ENCODE data around the gene GBX1.

The GBX1 gene

DNA sequence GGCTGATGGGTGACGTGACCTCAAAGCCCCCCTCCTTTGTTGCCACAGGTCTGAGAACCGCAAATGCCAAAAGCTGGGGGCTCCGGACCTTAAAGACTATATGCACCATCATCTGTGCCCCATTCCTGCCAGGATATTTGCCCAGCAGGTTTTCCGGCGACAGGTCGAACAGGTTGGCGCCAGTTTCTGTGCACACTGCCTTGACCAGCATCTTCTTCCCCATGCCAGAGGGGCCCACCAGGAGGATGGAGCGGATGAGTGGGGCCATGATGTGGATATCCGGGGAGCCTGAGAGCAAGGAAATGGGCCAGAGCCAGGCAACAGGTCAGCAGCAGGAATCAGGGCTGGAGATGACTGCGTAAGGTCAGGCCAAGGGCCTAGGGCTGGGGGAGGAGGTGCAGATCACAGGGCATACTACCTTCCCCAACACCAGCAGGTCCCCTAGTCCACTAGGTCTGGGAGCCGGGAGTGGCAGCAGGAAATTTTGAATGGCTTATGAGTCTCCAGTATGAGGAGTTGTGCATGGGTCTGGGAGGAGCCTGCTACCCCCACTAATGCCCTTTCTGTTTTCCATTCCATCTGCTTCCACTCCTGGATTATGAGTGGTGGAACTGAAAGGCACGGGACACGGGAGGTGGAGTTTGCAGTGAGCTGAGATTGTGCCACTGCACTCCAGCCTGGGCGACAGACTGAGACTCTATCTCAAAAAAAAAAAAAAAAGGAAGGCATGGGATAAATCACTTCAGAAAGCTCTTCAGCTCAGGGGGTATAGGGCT is 25.9 kb upstream of the GBX1 start:
- no peak for FAIRE-seq

DNA sequence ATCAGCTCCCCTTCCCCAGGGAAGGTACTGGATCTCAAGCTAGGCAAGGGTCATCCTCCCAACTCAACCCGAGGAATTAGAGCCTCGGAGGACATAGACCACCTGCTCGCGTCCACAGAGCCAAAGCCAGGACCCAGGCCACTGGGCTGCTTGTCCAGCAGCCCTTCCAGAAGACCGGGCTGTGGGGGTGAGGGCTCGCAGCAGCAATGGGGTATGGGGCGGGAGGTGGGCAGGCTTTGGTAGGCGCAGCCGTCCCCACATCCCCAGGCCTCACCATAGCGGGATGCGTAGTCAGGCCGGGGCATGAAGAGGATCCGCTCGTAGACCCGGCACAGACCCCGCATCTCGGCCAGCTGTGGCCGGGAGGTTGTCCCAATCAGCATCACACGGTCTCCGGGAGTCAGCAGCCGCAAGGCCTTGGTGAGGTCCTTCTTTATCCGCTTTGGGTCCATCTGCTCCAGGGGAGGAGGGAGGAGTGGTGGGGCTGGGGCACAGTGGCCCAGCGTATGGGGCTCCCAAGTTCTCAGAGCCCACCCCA is 24.6 kb upstream of the GBX1 start:
- no peak for FAIRE-seq

- no peak for FAIRE-seq
Measured at GRCh38 chr7:151191544-151191943, 24.1 kb upstream of the GBX1 start.

DNA sequence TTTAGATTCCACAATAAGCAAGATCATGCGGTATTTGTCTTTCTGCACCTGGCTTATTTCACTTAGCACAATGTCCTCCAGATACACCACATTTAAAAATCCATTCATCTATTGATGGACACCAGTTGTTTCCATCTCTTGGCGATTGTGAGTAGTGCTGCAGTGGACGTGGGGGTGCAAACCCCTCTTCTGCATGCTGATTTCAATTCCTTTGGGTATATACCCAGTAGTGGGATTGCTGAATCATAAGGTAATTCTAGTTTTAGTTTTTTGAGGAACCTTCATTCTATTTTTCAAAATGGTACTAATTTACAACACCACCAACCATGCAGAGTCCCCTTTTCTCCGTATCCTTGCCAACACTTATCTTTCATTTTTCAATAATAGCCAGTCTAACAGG is 21.5 kb upstream of the GBX1 start:
- FAIRE-seq = no peak

DNA sequence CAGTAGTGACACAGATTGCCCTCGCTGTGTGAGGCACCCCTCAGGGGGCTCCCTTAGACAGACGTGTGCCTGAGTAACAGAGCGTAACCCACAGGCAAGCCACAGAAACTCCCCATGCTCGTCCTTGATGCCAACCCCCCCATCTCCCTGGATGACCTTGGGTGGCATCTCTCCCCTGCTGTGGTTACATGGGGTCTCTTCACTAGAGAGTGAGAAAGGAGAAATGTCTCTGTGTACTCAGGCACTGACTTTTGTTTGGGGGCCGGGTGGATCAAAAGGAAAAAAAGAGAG is 20.7 kb upstream of the GBX1 start:
- no peak for FAIRE-seq

- FAIRE-seq = no peak
Measured at GRCh38 chr7:151187409-151188251, 20.1 kb upstream of the GBX1 start.

GRCh38 chr7:151186640-151187408 is 19.3 kb upstream of the GBX1 start, which contains the start of gene ASB10:
ASB10 (minus strand) TSS chr7:151187250; CDS start chr7:151187130, 120 bp downstream.
- no peak for FAIRE-seq

DNA sequence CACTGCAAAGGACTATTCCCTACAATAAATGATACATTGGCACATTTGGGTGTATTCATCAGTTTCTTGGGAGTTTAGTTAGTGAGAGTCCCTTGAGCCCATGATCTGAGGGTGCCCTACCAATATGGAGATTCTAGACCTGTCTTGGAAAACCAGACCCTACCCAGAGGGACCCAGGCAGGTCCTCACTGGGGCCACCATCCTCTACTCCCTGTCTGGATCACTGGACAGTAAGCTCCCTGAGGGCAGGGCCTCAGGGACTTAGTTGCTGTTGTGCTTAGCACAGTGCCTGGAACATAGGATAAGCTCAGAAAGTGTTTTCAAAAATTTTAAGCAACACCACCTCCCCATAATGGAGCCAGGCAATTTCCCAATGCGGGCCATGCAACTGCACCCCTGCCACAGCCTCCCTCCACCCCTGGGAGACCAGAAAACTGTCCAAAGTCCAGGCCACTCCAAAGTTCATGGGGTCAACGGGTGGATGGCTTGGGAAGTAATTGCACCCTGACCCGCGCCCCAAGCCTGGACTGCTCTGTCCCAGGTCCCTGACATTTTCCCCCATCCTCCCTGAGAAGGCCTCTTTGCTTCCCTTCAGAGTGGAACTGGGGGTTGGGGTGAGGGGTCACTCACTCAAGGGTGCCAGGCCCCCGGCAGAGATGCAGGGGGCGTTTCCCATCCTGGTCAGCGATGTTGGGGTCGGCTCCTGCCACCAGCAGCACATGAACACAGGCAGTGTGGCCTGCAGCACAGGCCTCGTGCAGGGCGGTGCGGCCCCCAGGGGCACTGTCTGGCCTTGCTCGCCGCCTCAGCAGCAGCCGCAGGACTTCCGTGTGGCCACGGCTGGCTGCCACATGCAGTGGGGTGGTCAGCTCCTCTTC is 18.5 kb upstream of the GBX1 start:
- FAIRE-seq = no peak

DNA sequence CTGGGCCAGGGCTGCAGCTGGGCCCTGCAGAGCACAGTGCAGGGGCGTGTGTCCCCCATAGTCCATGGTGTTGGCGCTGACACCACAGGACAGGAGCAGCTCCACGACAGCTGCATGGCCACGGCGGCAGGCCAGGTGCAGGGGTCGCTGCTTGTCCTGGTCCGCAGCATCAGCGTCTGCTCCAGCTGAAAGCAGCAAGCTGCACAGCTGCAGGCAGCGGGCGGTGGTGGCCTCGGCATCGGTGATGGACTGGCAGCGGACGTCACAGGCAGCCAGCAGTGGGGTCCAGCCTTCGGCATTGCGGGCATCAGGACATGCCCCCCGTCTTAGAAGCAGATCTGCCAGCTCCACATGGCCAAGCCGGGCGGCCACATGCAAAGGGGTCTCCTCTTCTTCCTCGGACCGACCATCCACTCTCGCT is 13.5 kb upstream of the GBX1 start:
- no peak for FAIRE-seq

GRCh38 chr7:151179946-151180345 is 12.5 kb upstream of the GBX1 start:
- FAIRE-seq = no peak

DNA sequence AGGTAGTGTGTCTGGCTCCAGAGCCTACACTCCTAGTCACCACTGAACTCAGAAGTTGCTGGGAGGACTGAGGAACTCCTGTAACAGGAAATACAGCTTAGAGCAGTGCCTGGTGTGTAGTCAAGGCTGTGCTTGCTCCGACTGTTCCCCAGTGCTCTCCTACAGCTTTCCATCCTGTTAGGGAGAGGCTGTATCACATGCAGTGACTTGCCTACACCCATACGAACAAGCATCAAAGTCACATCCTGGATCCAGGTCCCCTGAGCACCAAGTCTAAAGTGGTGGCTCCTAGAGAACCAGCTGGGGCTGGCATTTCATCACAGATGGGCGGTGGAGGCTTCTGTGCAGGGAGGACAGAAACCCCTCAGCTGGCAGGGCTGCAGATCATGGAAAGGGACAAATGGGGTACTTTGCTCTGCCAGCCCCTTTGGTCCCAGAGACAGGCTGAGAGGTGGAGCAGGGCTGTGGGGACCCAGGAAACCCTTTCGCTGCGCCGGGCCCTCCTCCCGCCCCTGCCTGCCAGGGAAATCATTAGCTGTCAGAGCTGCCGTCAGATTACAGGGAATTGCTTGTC is 11.9 kb upstream of the GBX1 start:
- no peak for FAIRE-seq

DNA sequence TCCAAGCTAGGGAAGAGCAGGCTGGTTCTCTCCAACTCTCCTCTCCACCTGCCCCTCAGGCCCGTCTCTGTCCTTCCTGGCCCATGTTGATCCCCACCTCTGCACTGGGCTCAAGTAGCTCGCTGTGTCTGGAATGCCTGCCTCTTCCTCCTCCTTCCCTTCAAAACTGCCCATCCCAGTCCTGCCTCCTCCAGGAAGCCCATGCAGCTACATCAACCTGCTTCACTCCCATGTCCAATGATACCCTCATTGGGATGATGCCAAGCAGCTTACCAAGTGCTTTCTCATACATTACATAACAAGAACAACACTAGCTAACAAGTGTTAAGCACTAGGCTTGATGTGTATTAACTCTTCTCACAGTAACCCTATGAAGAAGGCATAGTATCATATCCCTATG is 11.3 kb upstream of the GBX1 start:
- FAIRE-seq = no peak

DNA sequence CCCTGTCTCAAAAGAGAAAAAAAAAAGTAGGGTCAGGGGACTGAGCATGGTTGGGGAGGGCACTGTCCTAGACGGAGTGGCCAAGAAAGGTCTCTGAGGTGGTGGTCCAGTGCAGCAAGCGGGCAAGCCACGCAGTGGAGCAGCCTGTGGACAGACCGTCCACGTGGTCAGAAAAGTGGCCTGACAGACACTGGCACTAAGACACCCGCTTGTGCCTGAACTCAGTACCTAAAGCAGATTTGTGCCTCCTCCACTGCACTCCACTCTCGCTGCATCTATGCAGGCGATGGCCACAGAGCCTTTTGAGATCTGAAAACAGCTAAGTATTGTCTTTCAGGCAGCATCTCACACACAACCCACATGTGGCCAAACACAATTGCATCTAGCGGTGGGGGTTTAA is 10.7 kb upstream of the GBX1 start:
- FAIRE-seq = no peak

- no peak for FAIRE-seq
Measured at GRCh38 chr7:151177310-151177709, 9.8 kb upstream of the GBX1 start.

GRCh38 chr7:151176401-151176800 is 8.9 kb upstream of the GBX1 start:
- no peak for FAIRE-seq

DNA sequence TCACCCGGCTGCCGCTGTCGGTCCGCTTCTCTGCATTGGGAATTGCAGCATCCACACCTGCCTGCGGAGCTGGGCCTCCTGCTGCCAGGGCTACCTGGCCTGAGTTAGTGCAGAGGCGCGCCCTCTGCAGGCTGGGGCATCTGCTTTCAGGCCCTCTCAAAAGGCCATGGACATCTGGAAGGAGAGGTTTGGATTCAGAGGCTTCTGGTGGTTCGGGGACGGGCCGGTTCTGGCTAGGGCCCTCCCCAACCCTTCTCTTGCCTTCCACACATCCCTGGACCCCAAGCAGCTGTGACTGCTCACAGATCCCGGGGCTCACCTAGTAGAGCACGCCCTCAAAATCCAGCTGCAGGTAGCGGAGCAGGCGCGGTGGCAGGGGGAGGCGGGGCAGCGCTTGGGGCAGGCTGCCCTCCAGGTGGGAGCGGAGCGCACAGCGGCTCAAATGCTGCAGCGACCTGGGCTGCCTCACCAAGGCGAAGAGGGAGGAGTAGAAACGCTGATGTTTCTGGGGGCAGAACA is 8.4 kb upstream of the GBX1 start:
- no peak for FAIRE-seq

DNA sequence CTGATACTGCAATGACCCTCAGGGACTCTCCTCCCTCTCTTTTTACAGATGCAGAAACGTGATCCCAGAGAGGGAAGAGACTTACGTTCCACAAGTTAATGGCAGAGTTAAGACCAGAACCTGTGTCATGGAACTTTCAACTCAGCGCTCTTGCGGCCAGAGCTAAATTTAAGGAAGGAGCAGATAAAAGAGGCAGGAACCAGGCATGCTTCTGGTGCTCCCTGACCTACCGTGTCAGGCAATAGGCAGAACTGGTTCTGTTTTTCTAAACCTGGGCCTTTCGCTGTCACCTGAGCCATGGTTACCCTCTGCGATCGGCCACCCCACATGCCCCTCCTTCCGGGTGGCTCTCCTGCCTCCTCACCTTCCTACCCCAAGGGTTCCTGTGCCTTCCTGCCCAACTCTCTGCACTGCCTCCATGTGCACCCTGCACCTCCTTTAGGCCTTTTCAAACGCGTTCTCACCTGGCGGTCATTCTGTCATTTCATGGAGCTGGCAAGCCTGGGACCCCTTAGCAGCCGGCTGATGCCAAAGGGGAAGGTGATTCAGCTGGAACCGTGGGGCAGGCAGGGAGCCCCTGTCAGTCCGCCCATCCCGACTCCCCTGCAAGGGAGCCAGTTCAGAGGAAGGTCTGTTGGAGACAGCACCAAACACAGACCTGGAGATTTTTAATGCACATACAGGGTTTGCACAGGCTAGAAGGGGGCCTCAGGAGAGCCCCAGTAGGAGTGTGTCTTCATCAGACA is 7.7 kb upstream of the GBX1 start:
- FAIRE-seq = no peak

DNA sequence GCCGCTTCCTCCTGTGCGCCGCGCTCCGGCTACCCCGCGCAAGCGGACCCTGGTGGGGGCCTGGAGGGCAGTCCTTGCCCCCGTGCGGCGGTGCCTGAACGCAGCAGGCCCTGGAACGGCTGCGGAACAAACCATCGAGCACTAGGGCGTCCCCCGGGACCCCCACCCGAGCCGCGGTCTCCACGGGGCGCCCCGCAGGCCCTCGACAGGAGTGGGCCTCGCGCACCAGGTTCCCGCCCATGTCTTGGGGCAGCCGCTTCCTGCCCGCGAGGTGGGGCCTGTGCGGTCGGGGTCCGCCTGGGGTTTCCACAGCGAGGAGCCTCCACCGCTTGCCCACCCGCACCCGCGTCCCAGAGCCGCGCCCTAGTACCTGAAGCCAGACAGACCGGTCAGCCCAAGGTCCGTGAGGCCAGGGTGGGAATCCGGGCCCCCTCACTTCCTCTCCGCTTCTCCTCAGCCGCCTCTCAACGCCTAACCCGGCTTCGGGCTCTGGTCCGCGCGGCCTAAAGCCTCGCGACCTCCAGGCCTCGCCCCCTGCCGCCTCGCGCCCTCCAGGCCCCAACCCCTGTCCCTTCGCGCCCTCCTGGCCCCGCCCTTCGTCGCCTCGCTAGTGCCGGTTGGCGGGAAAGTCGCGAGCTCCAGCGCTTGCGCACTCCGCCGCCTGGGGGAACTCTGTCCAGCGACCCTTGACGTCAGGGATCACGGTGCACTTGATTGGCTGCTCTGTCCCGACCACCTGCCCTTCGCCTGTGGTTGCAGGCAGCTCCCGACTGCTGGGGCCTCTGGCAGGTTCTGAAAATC is 7.0 kb upstream of the GBX1 start:
- no peak for FAIRE-seq

- no peak for FAIRE-seq
Measured at GRCh38 chr7:151173386-151174245, 6.1 kb upstream of the GBX1 start.
